Retinal pigment epithelial cell (primary cell): ENCODE data around the gene MAPK10.

Source experiments
- DNase-seq: peaks from one replicate; pipeline ENCODE4 v3.0.0-alpha.2; 2010; ENCODE audit warnings: low read depth
- H3K4me3 ChIP-seq: 2 replicates; pipeline ENCODE4 v1.5.1; 2011; ENCODE audit warnings: mild to moderate bottlenecking, low read length, control low read depth, moderate library complexity
- TF ChIP-seq, protein P1 (sequence below): conservative IDR thresholded peaks from 2 replicates; pipeline ENCODE4 v1.5.1; 2011; ENCODE audit warnings: low read depth, low read length, control low read depth, inconsistent platforms

MAPK10 gene

DNA sequence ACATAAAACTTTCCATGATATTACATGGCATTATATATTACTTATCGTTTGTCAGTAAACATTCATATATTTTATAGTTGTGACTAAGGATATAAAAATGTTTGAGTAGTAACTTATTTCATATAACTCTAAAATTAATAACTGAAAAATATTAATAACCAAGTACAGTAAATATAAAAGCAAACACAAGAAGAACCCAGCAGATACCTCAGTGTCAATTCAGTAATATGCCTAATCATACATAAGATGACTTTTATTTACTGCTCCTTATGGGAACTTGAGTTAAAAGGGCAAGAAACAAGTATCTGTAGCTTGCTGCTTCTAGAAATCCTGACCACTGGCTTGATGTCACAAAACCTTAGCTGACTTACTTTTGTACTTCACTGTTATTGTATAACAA, 28.4 kb upstream of the MAPK10 start:
- TF ChIP-seq, protein P1, sequence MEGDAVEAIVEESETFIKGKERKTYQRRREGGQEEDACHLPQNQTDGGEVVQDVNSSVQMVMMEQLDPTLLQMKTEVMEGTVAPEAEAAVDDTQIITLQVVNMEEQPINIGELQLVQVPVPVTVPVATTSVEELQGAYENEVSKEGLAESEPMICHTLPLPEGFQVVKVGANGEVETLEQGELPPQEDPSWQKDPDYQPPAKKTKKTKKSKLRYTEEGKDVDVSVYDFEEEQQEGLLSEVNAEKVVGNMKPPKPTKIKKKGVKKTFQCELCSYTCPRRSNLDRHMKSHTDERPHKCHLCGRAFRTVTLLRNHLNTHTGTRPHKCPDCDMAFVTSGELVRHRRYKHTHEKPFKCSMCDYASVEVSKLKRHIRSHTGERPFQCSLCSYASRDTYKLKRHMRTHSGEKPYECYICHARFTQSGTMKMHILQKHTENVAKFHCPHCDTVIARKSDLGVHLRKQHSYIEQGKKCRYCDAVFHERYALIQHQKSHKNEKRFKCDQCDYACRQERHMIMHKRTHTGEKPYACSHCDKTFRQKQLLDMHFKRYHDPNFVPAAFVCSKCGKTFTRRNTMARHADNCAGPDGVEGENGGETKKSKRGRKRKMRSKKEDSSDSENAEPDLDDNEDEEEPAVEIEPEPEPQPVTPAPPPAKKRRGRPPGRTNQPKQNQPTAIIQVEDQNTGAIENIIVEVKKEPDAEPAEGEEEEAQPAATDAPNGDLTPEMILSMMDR: no peak
- no peak for DNase-seq
- H3K4me3 ChIP-seq: no peak overlapping the region

DNA sequence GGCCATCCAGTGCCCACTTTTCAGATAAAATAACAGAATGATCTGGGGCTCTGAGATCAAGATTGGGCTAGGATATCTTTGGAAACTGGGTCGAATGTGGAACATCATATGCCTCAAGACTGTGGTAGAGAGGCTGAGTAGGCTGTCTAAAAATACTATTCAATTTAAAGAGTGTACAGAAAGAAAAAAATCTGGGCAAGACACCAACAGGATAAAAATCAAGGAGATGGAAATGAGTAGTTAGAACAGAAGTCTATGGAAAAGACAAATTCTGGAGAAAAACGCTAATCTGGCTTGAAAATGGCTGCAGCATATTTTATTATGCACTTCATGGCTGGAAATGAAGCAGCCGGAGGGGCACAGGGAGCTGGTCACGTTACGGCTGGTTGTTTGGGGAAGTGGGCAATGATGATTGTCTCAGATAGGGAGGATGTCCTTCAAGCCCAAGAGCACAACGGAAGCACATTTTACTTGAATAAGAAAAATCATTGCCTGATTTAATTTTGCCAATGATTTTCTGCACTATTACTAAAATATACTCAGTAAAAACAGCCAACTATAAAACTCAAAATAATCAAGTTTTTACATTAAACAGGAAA, 27.1 kb upstream of the MAPK10 start:
- TF ChIP-seq, protein P1: no peak
- no peak overlapping the region for H3K4me3 ChIP-seq
- no peak for DNase-seq

DNA sequence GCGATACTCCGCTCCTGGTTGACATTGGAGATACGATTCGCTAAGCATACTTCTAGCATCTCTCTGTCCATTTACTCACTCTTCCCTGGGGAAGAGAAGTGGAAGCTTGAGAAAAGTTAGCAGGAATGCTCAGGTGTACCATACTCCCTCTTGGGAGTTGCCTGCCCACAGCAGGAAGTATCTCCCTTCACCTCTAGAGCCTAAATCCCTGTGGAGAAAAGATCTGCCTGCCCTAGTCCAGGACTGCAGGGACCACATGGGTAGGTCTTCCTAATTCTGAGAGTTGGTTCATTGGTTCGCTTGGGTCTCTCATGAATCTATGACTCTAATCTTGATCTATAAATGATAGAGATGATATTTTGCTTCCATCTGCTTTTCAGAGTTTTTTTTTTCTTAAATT, 26.3 kb upstream of the MAPK10 start:
- TF ChIP-seq, protein P1: no peak
- DNase-seq: no peak

DNA sequence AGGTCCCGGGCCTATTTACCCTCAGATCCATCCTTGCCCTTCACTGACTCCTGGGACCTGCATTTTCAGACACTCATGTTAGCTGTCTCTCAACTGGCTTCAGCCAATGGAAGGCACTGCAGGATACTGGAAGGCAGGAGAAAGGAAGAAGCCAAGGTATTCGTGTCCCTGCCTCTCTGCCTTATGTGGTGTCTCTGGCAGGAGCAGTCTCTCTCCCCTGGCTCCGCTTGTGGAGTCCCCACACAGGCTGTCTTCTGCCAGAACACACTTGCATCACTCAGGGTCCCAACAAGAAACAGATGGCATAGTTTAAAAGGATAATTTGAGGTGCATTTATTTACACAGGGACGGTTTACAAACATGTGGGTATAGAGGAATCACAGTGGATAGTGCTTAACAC, 21.6 kb upstream of the MAPK10 start:
- no peak for DNase-seq
- no peak overlapping the region for H3K4me3 ChIP-seq
- TF ChIP-seq, protein P1: no peak

More for the DNA sequence above, 26.3 kb upstream of the MAPK10 start:
- H3K4me3 ChIP-seq: no peak overlapping the region

DNA sequence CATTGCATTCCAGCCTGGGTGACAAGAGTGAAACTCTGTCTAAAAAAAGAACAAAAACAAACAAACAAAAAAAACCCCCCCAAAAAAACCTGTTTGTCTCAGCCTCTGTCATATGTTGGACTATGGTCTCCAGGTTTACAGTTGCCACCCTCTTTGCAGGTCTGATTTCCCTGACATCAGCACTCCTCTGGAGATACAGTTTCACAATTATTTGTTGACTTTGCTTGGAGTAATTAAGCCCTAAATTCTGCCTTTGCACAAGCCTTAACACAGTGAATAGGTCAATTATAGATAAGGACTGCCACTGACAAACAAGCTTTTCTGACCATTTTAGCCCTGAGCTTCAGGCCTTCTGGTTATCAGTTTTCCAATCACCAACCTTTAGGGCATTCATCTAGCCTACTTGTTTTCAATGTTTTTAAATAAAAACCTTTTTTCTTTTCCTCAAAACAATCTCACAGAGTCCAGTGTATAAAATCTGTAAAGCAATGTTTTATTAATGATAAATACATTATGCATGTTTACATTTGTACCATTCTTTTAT, 20.4 kb upstream of the MAPK10 start:
- no peak for DNase-seq
- no peak overlapping the region for H3K4me3 ChIP-seq
- TF ChIP-seq, protein P1: no peak

DNA sequence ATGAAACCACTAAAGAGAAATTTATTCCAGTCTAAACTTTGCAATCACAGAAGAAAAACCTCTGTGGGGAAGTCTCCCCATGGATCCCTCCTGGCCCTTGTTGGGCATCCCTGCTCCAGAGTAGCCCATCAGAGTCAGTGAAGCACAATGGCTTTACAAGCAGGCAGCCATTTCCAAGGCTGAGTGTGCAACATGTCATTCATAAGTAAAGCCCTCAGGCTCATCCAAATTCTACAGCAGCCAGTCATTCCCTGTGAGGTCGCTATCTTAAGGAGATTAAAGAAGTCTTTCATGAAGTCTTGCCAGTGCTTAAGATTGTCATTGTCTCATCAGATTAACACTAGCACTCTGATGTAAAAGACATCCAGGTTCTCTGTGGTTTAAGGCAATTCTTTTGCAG, 17.0 kb upstream of the MAPK10 start:
- no peak overlapping the region for H3K4me3 ChIP-seq
- TF ChIP-seq, protein P1: no peak
- DNase-seq: no peak

DNA sequence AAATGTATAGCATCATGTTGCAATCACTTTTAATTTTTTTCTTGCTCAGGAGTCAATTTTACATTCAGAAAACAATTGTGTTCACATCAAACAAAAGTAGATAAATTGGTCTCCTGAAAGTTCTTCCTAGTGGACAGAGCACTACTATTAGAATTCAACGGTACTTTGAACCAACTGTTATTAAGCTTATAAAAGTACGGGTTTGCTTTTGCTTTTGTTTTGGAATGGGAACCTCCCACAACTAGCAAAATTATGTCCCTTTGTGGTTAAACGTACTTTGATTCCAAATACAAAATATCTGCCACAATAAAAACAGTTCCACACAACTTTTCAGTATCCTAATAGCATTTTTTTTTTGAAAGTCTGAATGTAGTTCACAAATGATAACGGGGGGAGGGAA, 8.6 kb upstream of the MAPK10 start:
- TF ChIP-seq, protein P1: no peak
- DNase-seq: no peak

More for the DNA sequence above, 8.6 kb upstream of the MAPK10 start:
- H3K4me3 ChIP-seq: no peak overlapping the region
